Mesendoderm (in vitro differentiated cells): ENCODE measurements around the gene PDE4D.

ENCODE experiments used
- DNase-seq: peaks from one replicate; pipeline ENCODE4 v3.0.0; 2013
- H2AK5ac ChIP-seq: 2 replicates; pipeline ENCODE4 v1.6.1; 2013; ENCODE audit warnings: low read length, inconsistent platforms
- H2BK120ac ChIP-seq: 2 replicates; pipeline ENCODE4 v1.6.1; 2013; ENCODE audit warnings: low read depth, mild to moderate bottlenecking, low read length, moderate library complexity, mixed read lengths
- H2BK15ac ChIP-seq: replicated peaks from 2 replicates; pipeline ENCODE4 v1.6.1; 2013; ENCODE audit warnings: low read depth, mild to moderate bottlenecking, moderate library complexity
- H2BK5ac ChIP-seq: 2 replicates; pipeline ENCODE4 v1.6.1; 2013; ENCODE audit warnings: low read length, inconsistent platforms
- H3K18ac ChIP-seq: 2 replicates; pipeline ENCODE4 v1.6.1; 2013; ENCODE audit warnings: mild to moderate bottlenecking, low read length, mixed read lengths
- H3K23ac ChIP-seq: one replicate; pipeline ENCODE4 v1.6.1; 2013; ENCODE audit warnings: low read length
- H3K27ac ChIP-seq: 2 replicates; pipeline ENCODE4 v1.5.1; 2013; ENCODE audit warnings: low read depth, mild to moderate bottlenecking, inconsistent platforms, low read length, moderate library complexity
- H3K27me3 ChIP-seq: 2 replicates; pipeline ENCODE4 v1.6.1; 2013; ENCODE audit warnings: low read length, control low read depth, mild to moderate bottlenecking, inconsistent platforms; ENCODE audit not compliant: insufficient read depth, poor library complexity
- H3K36me3 ChIP-seq: 2 replicates; pipeline ENCODE4 v1.6.1; 2013; ENCODE audit warnings: low read length, inconsistent platforms; ENCODE audit not compliant: control insufficient read depth, insufficient read depth
- H3K4ac ChIP-seq: one replicate; pipeline ENCODE4 v1.6.1; 2013; ENCODE audit warnings: low read depth, mild to moderate bottlenecking, low read length, moderate library complexity
- H3K4me1 ChIP-seq: 2 replicates; pipeline ENCODE4 v1.6.1; 2013; ENCODE audit warnings: low read depth, low read length, inconsistent platforms; ENCODE audit not compliant: control insufficient read depth
- H3K4me2 ChIP-seq: 2 replicates; pipeline ENCODE4 v1.6.1; 2013; ENCODE audit warnings: low read length
- H3K4me3 ChIP-seq: 2 replicates; pipeline ENCODE4 v1.5.1; 2013; ENCODE audit warnings: mild to moderate bottlenecking, low read length
- H3K56ac ChIP-seq: one replicate; pipeline ENCODE4 v1.6.1; 2013; ENCODE audit warnings: low read length
- H3K79me1 ChIP-seq: 2 replicates; pipeline ENCODE4 v1.6.1; 2013; ENCODE audit warnings: low read length, inconsistent platforms
- H3K79me2 ChIP-seq: 2 replicates; pipeline ENCODE4 v1.6.1; 2013; ENCODE audit warnings: mild to moderate bottlenecking, low read length; ENCODE audit not compliant: control insufficient read depth, insufficient read depth
- H3K9ac ChIP-seq: 2 replicates; pipeline ENCODE4 v1.6.1; 2013; ENCODE audit warnings: low read length, inconsistent platforms
- H4K5ac ChIP-seq: one replicate; pipeline ENCODE4 v1.6.1; 2013; ENCODE audit warnings: low read length
- H4K8ac ChIP-seq: one replicate; pipeline ENCODE4 v1.6.1; 2013; ENCODE audit warnings: low read depth, mild to moderate bottlenecking, control low read depth, low read length, moderate library complexity
- WGBS: extraction: QIAGEN DNeasy Blood & Tissue Kit; methylation state at CpG from one replicate; pipeline ENCODE4 v1.1.7; 2013; ENCODE audit warnings: low lambda C conversion rate, missing lambda C conversion rate; ENCODE audit not compliant: insufficient coverage; ENCODE audit errors: extremely low coverage; 5-methylcytosine and 5-hydroxymethylcytosine counted together

The PDE4D gene

DNA sequence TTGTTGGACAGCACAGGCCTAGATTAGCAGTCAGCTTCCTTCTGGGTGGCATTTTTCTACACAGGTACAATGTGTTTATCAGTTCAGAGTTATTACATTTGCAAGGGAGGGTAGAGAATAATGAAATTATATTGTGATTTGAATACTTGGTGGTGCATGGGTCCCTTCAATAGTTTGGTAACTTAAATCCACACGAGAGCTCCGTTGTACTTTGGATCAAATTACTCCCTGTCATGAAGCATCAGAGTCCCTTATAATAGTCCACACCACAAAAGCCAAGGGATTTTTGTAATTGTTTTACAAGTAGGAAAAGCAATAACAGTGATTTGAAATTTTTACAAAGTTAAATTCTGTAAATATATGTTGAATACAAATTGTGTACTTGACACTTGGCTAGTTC is 552.4 kb downstream of the PDE4D start:
- Histone ChIP-seq H3K27ac (no peak overlapping the region), H3K4me2 (no peak overlapping the region), H3K18ac (no peak overlapping the region), H3K79me1 (no peaks in the 10 kb centered on the region), H4K8ac (no peak overlapping the region), H3K36me3 (no peaks in the 10 kb centered on the region), H3K4me3 (no peak overlapping the region), H2BK120ac (no peak overlapping the region), H2BK5ac (no peak overlapping the region), H3K4me1 (no peaks in the 10 kb centered on the region), H3K4ac (no peak overlapping the region), H3K23ac (no peak overlapping the region), H2BK15ac (no peak overlapping the region), H2AK5ac (no peak overlapping the region), H3K79me2 (no peaks in the 10 kb centered on the region), H3K9ac (no peak overlapping the region), H3K56ac (no peak overlapping the region), H4K5ac (no peak overlapping the region), H3K27me3 (no peaks in the 10 kb centered on the region)
- WGBS = no CpG with 5 or more reads among the region's 2 CpGs
- DNase-seq = no peak

DNA sequence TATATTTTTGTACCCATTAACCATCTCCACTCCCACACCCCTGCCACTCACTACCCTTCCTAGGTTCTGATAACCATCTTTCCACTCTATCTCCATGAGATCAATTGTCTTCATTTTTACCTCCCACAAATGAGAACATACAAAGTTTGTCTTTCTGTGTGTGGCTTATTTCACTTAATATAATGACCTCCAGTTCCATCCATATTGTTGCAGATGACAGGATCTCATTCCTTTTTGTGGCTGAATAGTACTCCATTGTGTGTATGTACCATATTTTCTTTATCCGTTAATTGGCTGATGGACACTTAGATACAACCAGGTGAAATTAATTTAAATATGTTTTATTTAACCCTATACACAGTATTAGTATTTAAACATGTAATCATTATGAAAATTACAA is 552.9 kb downstream of the PDE4D start:
- Histone ChIP-seq H3K4ac (no peak overlapping the region), H3K79me2 (no peaks in the 10 kb centered on the region), H3K79me1 (no peaks in the 10 kb centered on the region), H3K23ac (no peak overlapping the region), H4K5ac (no peak overlapping the region), H3K9ac (no peak overlapping the region), H2BK15ac (no peak overlapping the region), H3K18ac (no peak overlapping the region), H2BK5ac (no peak overlapping the region), H3K27me3 (no peaks in the 10 kb centered on the region), H3K36me3 (no peaks in the 10 kb centered on the region), H2BK120ac (no peak overlapping the region), H3K4me3 (no peak overlapping the region), H4K8ac (no peak overlapping the region), H3K4me2 (no peak overlapping the region), H3K4me1 (no peaks in the 10 kb centered on the region), H3K27ac (no peak overlapping the region), H3K56ac (no peak overlapping the region), H2AK5ac (no peak overlapping the region)
- no peak for DNase-seq
- no CpG with 5 or more reads among the region's 1 CpG for WGBS

DNA sequence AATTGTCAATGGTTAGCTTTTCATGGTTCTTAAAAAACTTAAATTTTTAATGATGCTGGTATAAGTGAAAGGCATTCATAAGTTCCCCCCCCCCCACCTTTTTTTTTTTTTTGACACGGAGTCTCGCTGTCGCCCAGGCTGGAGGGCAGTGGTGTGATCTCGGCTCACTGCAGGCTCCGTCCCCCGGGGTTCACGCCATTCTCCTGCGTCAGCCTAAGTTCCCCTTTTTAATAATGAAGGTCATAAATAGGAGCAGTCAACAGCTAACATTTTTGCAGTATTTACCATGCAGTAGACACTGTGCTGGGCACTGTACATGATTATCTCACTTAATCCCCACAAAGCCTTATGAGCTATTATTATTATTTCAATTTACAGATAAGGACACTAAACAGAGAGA is 556.3 kb downstream of the PDE4D start:
- no peak overlapping the region for H3K23ac ChIP-seq
- no peak overlapping the region for H3K27ac ChIP-seq
- no peaks in the 10 kb centered on the region for H3K79me2 ChIP-seq
- no peak overlapping the region for H3K4me3 ChIP-seq
- no peak overlapping the region for H2AK5ac ChIP-seq
- H3K18ac ChIP-seq = peak overlapping the region; percentile 39
- H3K56ac ChIP-seq = no peak overlapping the region
- H2BK15ac ChIP-seq = no peak overlapping the region
- H3K9ac ChIP-seq = no peak overlapping the region
- H3K4me2 ChIP-seq = no peak overlapping the region
- no peaks in the 10 kb centered on the region for H3K36me3 ChIP-seq
- H3K4ac ChIP-seq = no peak overlapping the region
- no peak overlapping the region for H4K8ac ChIP-seq
- H3K4me1 ChIP-seq = no peaks in the 10 kb centered on the region
- DNase-seq = no peak
- H2BK120ac ChIP-seq = no peak overlapping the region
- no peak overlapping the region for H2BK5ac ChIP-seq
- no peak overlapping the region for H4K5ac ChIP-seq
- no peaks in the 10 kb centered on the region for H3K27me3 ChIP-seq
- WGBS = no CpG with 5 or more reads among the region's 8 CpGs
- H3K79me1 ChIP-seq = no peaks in the 10 kb centered on the region

DNA sequence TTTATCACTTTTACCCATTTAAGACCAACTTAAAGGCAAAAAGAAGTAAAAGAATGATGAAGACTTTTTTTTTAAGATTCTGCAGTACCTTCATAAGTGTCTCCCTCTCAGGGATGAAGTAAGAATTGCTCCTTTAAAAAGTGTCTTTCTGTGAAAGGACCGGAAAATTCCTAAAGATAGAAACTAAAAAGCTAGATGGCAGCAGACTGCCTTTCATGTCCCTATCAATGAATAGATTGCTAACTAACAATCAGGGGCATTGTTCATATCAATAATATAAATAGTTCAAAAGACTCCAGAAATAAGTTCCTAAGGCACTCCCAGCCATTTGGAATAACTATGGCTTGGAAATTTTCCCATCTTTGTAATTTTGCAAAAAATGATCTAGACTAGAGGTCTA is 558.0 kb downstream of the PDE4D start:
- Histone ChIP-seq H3K23ac (no peak overlapping the region), H2BK15ac (no peak overlapping the region), H3K4me1 (no peaks in the 10 kb centered on the region)

DNA sequence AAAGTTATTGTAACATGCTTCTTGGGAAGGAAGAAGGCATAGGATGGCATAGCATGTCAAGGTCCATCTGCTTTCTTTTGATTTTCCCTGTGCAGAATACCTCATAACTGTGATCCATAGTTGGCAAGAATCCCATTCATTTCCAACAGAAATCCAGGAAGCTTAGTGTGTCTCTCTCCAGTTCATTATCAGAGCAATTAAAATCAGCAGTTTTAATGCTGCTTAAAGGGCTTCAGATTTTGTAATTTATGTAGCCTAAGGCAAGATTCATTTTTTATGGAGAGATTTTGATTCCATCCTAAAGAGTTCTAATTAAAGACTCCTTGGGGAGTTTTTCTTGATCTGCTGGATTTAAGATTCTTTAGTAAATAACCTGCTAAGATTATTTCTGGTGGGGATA is 560.1 kb downstream of the PDE4D start:
- Histone ChIP-seq H3K4me2 (no peak overlapping the region), H3K36me3 (no peaks in the 10 kb centered on the region), H3K79me2 (no peaks in the 10 kb centered on the region), H2BK5ac (no peak overlapping the region), H3K4ac (no peak overlapping the region), H3K27ac (no peak overlapping the region), H4K8ac (no peak overlapping the region), H2BK120ac (no peak overlapping the region), H3K18ac (no peak overlapping the region), H3K4me1 (no peaks in the 10 kb centered on the region), H3K9ac (no peak overlapping the region), H2BK15ac (no peak overlapping the region), H3K27me3 (no peaks in the 10 kb centered on the region), H2AK5ac (no peak overlapping the region), H3K56ac (no peak overlapping the region), H4K5ac (no peak overlapping the region), H3K79me1 (no peaks in the 10 kb centered on the region), H3K23ac (no peak overlapping the region), H3K4me3 (no peak overlapping the region)
- no peak for DNase-seq

More for the DNA sequence above, 558.0 kb downstream of the PDE4D start:
- H3K36me3 ChIP-seq = no peaks in the 10 kb centered on the region
- WGBS = no CpG with 5 or more reads among the region's 1 CpG
- no peak overlapping the region for H3K9ac ChIP-seq
- H3K27me3 ChIP-seq = no peaks in the 10 kb centered on the region
- H3K4me3 ChIP-seq = no peak overlapping the region
- no peaks in the 10 kb centered on the region for H3K79me1 ChIP-seq
- peak; percentile 54 for DNase-seq
- H4K8ac ChIP-seq = no peak overlapping the region
- H2BK120ac ChIP-seq = no peak overlapping the region
- no peak overlapping the region for H3K56ac ChIP-seq
- H3K27ac ChIP-seq = no peak overlapping the region
- no peak overlapping the region for H3K18ac ChIP-seq
- no peak overlapping the region for H3K4ac ChIP-seq
- H2AK5ac ChIP-seq = no peak overlapping the region
- H3K4me2 ChIP-seq = no peak overlapping the region
- H3K79me2 ChIP-seq = no peaks in the 10 kb centered on the region
- no peak overlapping the region for H4K5ac ChIP-seq
- no peak overlapping the region for H2BK5ac ChIP-seq

DNA sequence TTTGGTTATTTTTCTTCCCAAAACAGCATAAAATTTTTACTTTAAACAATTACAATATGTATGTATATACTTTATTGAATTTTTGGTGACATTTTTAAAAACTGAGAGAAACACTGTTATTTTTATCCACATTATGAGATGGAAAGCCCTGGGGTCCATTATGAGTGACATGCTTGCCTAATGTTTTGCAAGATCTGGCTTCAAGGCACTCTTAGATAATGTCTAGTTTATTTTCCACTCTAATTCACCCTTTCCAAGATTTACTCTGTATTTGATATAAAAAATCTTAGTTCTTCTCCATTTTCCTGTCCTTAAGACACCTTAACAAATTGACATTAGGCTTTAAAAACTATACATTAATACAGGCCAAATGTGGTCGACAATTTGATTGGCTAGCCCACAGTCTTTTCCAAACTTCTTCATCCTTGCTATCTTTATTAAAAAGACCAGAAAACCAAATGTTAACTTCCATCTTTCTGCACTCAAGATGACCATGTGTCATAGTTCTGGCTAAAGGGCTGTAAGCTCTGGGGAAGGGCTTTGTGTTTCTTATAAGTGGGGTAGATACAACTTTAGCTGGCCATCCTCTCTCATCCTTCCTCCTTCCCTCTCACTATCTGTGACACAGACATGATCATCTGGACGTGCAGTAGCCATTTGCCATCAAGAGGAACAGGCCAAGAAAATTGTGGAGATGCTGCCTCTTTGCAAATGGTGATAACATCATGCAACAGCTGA is 561.1 kb downstream of the PDE4D start:
- Histone ChIP-seq H2BK120ac (no peak overlapping the region), H4K8ac (no peak overlapping the region), H3K27me3 (no peaks in the 10 kb centered on the region), H3K56ac (no peak overlapping the region), H3K27ac (no peak overlapping the region), H3K4me2 (no peak overlapping the region), H3K79me2 (no peaks in the 10 kb centered on the region), H3K23ac (no peak overlapping the region), H3K4me3 (no peak overlapping the region), H3K9ac (no peak overlapping the region), H4K5ac (no peak overlapping the region), H3K79me1 (no peaks in the 10 kb centered on the region), H3K36me3 (no peaks in the 10 kb centered on the region), H3K4ac (no peak overlapping the region), H2AK5ac (no peak overlapping the region), H2BK5ac (no peak overlapping the region), H3K4me1 (no peaks in the 10 kb centered on the region), H2BK15ac (no peak overlapping the region), H3K18ac (no peak overlapping the region)
- no peak for DNase-seq
- no CpG with 5 or more reads among the region's 2 CpGs for WGBS
